Chondrocyte (in vitro differentiated cells): ENCODE measurements around the gene RAB5B. TPM values are rescaled to one million over a fixed set of nuclear protein-coding genes. Genes with fewer than 3 reads are reported as not detected.
"Not testable (repeated sequence)": the region's sequence is repeated elsewhere in the genome, so short reads cannot be mapped to it uniquely, and the experiment has no call there.

Source experiments
- DNase-seq: peaks from one replicate; pipeline ENCODE4 v3.0.0; 2021; ENCODE audit warnings: mixed read lengths, low spot score
- H3K27ac Mint-ChIP-seq: one replicate; pipeline ENCODE4 v1.8.0; 2021; ENCODE audit warnings: mild to moderate bottlenecking, moderate library complexity, mixed read lengths; ENCODE audit not compliant: unreplicated experiment
- H3K27me3 Mint-ChIP-seq: 2 replicates; pipeline ENCODE4 v1.8.0; 2021; ENCODE audit warnings: low read depth, mixed read lengths
- H3K36me3 Mint-ChIP-seq: 2 replicates; pipeline ENCODE4 v1.8.0; 2021; ENCODE audit warnings: low read depth, mixed read lengths
- H3K4me1 Mint-ChIP-seq: 2 replicates; pipeline ENCODE4 v1.8.0; 2021; ENCODE audit warnings: low read depth, mild to moderate bottlenecking, mixed read lengths
- H3K4me3 Mint-ChIP-seq: one replicate; pipeline ENCODE4 v1.8.0; 2021; ENCODE audit warnings: mild to moderate bottlenecking, moderate library complexity, mixed read lengths; ENCODE audit not compliant: unreplicated experiment
- H3K9me3 Mint-ChIP-seq: 2 replicates; pipeline ENCODE4 v1.8.0; 2021; ENCODE audit warnings: low read depth, mixed read lengths
- total RNA-seq: library from RNA; stranded (reverse); gene quantifications from 3 replicates; pipeline ENCODE4 v1.2.1, GENCODE V29; 2021
- TF ChIP-seq, protein P1 (sequence below): fragments of 200-600 bp; sonication (generic); IDR thresholded peaks from 2 replicates; pipeline ENCODE4 v1.5.0; 2021; ENCODE audit warnings: antibody characterized with exemption, mild to moderate bottlenecking, moderate library complexity

The RAB5B gene
- total RNA-seq, 1 donor from 2014 or later = 105 TPM

GRCh38 chr12:55985341-55985740 lies 11.5 kb downstream of the RAB5B start:
- DNase-seq = no peak
- Mint-ChIP-seq H3K27ac (no peak overlapping the region), H3K4me3 (no peak overlapping the region), H3K36me3 (peaks cover 28% of the 10 kb centered on the region), H3K4me1 (peaks cover 7% of the 10 kb centered on the region), H3K9me3 (no peaks in the 10 kb centered on the region), H3K27me3 (no peaks in the 10 kb centered on the region)
- TF ChIP-seq, protein P1, sequence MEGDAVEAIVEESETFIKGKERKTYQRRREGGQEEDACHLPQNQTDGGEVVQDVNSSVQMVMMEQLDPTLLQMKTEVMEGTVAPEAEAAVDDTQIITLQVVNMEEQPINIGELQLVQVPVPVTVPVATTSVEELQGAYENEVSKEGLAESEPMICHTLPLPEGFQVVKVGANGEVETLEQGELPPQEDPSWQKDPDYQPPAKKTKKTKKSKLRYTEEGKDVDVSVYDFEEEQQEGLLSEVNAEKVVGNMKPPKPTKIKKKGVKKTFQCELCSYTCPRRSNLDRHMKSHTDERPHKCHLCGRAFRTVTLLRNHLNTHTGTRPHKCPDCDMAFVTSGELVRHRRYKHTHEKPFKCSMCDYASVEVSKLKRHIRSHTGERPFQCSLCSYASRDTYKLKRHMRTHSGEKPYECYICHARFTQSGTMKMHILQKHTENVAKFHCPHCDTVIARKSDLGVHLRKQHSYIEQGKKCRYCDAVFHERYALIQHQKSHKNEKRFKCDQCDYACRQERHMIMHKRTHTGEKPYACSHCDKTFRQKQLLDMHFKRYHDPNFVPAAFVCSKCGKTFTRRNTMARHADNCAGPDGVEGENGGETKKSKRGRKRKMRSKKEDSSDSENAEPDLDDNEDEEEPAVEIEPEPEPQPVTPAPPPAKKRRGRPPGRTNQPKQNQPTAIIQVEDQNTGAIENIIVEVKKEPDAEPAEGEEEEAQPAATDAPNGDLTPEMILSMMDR = no peak

- DNase-seq, H3K9me3 Mint-ChIP-seq, H3K27ac Mint-ChIP-seq, H3K4me1 Mint-ChIP-seq, H3K27me3 Mint-ChIP-seq, H3K4me3 Mint-ChIP-seq: not testable (repeated sequence)
- H3K36me3 Mint-ChIP-seq = peaks cover 29% of the 10 kb centered on the region
These were observed 12.1 kb downstream of the RAB5B start for GRCh38 chr12:55985976-55986375.

- peaks cover 31% of the 10 kb centered on the region for H3K36me3 Mint-ChIP-seq
- H3K4me1 Mint-ChIP-seq = peaks cover 2% of the 10 kb centered on the region
- no peak overlapping the region for H3K4me3 Mint-ChIP-seq
- no peaks in the 10 kb centered on the region for H3K9me3 Mint-ChIP-seq
- TF ChIP-seq, protein P1 = no peak
- no peak for DNase-seq
- H3K27me3 Mint-ChIP-seq = no peaks in the 10 kb centered on the region
- no peak overlapping the region for H3K27ac Mint-ChIP-seq
These were observed 17.2 kb downstream of the RAB5B start for GRCh38 chr12:55991110-55991509.

GRCh38 chr12:55993230-55993853 lies 19.5 kb downstream of the RAB5B start:
- TF ChIP-seq, protein P1 = no peak
- no peaks in the 10 kb centered on the region for H3K9me3 Mint-ChIP-seq
- no peak overlapping the region for H3K4me3 Mint-ChIP-seq
- no peak overlapping the region for H3K27ac Mint-ChIP-seq
- peaks cover 22% of the 10 kb centered on the region for H3K4me1 Mint-ChIP-seq
- no peak for DNase-seq
- H3K27me3 Mint-ChIP-seq = no peaks in the 10 kb centered on the region
- H3K36me3 Mint-ChIP-seq = peaks cover 27% of the 10 kb centered on the region

DNA sequence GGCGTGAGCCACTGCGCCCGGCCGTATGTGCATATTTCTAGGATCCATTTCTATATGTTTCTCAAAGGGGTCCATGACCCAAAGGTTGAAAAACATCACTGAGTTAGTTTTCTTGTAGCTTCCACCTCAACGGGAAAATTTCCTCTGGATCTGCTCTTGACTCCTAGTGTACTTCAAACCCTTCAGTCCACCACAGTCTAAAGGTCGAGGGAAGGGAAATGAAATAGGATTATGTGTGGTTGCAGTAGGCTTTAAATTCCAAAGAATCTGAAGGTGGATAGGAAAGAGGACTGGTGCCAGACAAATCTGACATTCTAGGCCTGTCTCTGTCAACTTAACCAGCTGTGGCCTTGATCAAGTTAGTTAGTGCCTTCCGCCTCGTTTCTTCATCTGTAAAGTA lies 21.5 kb downstream of the RAB5B start:
- Mint-ChIP-seq H3K4me3 (no peak overlapping the region), H3K4me1 (peaks cover 22% of the 10 kb centered on the region), H3K27me3 (no peaks in the 10 kb centered on the region), H3K27ac (no peak overlapping the region), H3K9me3 (no peaks in the 10 kb centered on the region), H3K36me3 (peaks cover 19% of the 10 kb centered on the region)
- TF ChIP-seq, protein P1 = no peak
- no peak for DNase-seq

DNA sequence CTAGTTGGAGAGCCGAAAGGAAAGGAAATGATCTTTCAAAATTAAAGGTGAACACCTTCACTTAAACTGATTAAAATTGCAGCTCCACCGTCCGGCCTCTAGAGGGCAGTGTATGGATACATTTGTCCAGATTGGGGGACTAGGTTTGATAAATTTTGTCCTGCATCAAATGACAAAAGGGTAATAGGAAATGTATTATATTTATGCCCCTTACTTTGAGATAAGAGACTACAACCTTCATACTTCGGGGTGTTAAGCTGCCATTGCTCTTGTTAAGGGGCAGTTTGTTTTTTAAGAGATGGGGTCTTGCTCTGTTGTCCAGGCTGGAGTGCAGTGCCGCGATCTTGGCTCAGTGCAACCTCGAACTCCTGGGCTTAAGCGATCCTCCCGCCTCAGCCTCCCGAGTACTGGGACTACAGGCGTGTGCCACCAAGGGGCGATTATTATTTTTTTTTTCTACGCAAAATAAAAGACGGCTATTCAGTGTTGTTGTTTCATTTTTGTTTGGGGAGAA lies 22.4 kb downstream of the RAB5B start:
- Mint-ChIP-seq H3K4me1 (peaks cover 24% of the 10 kb centered on the region), H3K27ac (peak overlapping the region; percentile 92), H3K4me3 (peak overlapping the region; percentile 93), H3K27me3 (no peaks in the 10 kb centered on the region), H3K36me3 (peaks cover 13% of the 10 kb centered on the region), H3K9me3 (no peaks in the 10 kb centered on the region)
- TF ChIP-seq, protein P1 = peak; percentile 93
- no peak for DNase-seq
